Head of caudate nucleus (tissue), 42 donors: ENCODE results near the gene PRDM11.

Experiments used
- DNase-seq, 42 donors: peaks; one replicate each; pipeline versions ENCODE4 v3.0.0 to v3.0.0-alpha.2; 2020 to 2021; ENCODE audit warnings: mixed read lengths in 7 of 42
- intact Hi-C: fragments of 100-400 bp; cut with DNase I; formaldehyde crosslinking; loops from one replicate; pipeline ENCODE4 v1.15.0; 2022

Gene PRDM11

DNA sequence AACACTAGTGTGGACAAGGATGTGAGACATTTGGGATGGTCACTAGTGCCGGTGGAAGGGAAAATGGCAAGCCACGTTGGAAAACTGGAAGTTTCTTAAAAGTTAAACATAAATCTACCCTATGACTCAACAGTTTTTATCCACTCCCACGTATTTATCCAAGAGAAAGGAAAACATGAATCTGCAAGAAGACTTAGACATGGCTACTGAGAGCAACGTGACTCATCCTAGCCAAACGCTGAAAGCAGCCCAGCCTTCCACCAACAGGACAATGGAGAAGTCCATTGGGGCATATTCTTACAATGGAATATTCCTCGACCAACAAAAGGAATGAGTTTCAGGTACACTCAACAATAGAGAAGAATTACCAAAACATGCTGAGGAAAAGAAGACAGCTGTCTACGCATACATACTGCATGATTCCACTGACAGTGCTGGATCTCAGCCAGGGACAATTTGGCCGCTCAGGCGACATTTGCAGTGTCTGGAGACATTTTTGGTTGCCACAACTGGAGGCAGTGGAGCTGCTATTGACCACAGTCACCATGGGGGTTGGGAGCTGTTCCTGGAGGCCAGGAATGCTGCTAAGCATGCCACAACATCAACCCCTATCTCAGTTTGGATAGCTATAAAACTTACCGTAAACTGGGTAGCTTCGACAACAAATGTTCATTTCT, 118.5 kb downstream of the PRDM11 start:
- DNase-seq, result no peak
- intact Hi-C loops, result no loop called here

DNA sequence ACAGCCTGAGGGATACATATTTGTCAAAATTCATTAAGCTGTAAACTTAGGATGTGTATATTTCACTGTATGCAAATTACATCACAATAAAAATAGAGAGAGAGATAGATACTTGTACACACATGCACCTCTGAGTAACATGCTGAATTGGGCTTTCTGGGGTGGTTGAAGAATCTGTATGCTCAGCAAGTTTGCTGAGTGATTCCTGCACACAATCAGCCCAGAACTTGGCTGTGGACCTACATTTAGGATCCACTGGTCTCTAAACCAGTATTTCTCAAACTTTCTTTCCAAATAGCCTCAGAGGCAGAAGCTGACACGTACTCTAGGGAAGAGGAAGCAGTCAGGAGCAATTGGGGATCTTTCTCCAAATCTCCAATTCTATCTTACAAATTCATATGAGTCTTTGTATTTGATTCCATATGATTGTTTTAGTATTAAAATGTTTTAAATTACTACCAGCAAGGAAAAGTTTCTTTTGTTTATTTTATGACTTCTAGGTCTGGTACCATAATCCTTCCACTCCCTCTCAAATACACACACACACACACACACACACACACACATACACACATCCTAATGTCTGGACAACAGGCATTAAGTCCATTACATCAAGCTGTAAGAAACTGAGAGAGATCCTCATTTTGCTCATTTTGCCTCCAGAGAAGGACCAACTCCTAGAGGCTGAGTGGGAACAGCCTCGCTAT, 119.7 kb downstream of the PRDM11 start:
- intact Hi-C loops, result no loop called here
- no peak for DNase-seq

DNA sequence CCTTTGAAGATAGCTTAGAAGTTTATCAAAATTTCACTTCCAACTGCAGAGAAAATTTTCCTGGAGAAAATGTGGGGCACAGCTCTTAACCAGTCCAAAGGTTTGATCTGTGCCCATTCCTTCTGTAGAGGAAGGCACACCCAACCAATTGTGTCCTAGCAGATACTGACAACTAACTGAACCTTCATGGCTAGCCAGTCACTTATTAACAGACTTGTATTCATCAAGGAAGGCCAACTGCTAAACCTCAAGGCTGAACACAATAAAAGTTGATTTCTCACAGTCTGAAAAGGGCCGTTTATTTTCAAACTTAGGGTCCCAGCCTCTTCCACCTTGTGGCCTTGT, 120.2 kb downstream of the PRDM11 start:
- intact Hi-C loops, result no loop called here
- DNase-seq, result no peak

DNA sequence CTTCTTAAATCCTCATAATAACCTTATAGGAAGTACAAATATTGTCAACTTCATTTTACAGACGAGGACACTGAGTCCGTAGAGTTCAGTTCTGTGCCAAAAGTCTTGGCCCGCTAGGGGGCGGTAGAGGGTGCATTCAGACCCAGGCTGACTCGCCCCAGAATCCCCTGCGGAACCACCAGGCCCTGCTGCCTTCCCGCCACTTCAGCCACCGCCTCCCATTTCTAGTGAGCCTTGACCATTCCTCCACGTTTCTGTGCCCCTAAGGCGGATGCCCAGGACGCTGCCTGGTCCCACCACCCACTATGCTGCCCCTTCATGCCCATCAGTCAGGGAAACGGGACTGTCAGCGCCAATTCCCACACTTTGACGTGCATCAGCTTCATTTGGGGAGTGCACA, 120.6 kb downstream of the PRDM11 start:
- intact Hi-C loops, result no loop called here
- DNase-seq, result peak in 1 of 42 donors; percentile 25

DNA sequence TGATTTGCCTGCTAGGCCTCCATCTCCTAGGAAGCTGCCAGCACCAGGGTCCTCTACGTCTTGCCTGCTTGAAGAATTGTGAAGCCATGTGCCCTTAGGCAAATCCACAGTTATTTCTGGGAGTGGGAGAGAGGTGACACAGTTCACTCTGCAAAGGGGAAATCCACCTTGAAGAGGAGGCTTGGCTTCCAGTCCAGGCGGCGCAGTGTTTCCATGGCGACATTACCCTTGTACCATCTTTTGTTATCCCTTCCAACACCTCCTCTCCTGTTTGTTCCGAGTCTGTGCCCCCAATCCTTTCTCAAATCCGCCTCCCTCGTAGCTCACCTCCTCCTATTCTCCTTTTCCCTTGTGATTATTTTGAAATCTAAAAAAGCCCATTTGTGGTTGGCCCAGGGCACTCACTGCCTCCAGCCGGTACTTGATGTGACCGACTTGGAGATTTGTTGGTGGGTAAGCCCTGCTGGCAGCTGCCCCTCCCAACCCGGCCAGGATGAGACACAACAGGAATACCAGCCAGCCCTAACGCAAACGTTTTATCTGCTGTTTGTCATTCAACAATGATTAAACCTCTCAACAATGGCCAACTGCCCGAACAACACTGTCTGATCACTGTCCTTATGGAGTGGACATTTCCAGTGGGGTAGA, 121.3 kb downstream of the PRDM11 start:
- DNase-seq, result no peak
- intact Hi-C loops, result no loop called here

DNA sequence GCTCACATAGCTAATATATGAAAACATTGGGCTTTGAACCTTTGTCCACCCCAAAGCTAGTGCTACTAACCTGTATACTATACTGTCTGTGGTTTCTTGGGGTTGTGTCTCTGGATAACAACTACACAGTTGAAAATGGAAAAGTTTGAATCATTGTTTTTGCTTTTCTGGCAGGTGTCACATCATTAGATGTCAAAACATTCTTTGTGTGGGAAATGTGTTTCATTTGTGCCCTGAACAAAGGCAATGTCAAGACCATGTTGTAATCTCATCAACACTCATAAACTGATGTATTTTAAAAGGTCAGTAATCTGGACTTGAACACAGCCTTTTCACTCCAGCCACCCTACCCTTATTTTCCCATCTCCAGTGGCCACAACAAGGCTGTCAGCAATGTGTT, 123.2 kb downstream of the PRDM11 start:
- DNase-seq, result no peak
- intact Hi-C loops, result no loop called here

DNA sequence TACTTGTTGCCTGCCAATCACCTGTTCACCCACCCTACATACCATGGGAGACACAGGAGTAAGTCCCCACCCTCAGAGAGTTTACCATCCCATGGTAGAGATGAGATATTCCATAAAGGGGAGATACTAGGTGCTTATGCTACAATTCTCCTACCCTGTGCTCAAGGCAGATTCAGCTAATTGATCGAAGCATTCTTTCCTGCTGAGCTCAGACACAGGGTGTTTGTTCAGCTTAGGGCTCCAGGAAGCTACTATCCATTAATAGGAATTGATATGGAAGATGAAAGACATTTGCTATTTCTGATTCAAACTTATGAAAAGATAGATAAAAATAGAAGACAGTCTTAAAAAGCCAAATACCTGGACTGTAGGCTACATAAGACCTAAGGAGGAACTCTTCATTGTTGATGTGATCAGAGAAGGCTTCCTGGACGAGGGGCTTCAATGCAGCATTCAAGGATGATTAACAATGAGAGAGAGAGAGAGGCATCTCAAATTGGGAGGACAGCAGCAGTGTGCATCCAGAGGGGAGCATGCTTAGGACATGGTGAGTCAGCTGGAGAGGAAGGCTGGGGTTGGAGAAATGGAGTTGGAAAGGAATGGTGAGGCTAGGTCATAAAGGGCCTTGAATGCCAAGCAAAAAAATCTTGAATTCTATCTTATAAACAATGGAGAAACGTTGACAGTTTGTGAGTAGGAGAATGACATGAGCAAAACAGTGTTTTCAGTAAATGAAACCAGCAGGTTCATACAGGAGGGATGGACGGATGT, 124.7 kb downstream of the PRDM11 start:
- intact Hi-C loops, result no loop called here
- no peak for DNase-seq

DNA sequence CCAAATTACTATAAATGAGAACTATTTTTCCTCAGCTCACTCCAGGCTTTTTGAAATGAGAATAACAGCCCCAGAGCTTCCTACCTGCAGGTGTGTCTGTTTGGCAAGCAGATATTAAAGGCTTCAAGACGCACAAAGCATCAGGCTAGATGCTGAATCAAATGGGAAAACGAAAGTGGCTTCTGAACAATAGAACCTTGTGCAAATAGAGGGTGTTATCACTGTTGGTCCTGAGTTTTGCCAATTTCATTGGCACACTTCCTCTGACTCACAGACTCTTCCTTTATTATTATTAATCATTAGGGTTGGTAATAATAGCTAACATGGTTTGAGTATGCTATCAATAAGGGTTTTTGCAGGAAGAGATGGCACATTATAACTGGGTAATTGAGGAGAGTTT, 126.3 kb downstream of the PRDM11 start:
- intact Hi-C loops, result no loop called here
- no peak for DNase-seq

DNA sequence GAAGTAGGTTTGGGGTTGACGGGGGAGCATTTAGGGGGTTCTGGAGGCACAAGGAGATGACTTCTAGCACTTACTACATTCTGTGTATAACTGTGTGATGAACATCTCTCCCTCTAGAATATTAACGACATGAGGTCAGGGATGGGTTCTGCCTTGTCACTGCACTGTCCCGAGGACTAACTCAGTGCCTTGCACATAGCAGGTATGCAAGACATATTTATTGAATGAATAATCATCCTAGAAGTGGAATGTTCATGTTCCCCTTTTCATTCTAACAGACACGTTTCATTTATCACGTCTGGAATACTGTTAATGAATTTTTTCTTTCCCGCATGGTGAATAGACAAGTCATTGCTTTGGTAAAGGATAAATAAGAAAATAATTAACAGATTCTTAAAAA, 127.1 kb downstream of the PRDM11 start:
- no peak for DNase-seq
- intact Hi-C loops, result no loop called here

DNA sequence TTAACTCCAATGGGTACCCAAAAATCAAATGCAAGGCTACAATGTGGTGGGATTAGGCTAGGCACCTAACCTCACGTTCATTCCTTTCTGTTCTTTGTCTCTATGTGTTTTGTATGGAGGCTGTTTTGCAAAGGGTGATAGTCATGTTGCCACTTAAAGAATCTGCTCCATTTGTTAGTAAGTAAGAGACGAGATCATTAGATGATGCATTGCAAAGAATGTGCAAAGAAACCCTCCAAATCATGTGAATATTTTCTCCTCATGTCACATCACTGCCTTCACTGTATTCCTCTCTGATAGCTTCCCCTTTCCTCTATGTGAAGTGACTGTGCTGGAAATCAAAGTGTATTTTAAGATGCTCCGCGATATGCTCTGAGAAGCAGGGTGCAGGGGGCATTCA, 127.8 kb downstream of the PRDM11 start:
- DNase-seq, result no peak
- intact Hi-C loops, result no loop called here

DNA sequence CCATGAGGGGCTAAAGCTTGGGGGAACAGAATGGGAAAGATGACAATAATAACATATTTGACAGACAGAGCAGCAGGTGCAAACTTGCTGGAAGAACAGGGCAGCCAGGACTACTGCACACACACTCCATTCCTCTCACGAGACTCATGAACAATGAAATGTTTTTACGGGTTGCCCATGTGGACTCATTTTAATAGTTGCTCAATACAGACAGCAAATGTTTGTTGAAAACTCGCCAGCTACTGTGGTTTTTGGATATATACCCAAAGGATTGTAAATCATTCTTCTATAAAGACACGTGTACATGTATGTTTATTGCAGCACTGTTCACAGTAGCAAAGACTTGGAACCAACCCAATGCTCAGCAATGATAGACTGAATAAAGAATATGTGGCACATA, 129.4 kb downstream of the PRDM11 start:
- DNase-seq, result no peak
- intact Hi-C loops, result no loop called here

DNA sequence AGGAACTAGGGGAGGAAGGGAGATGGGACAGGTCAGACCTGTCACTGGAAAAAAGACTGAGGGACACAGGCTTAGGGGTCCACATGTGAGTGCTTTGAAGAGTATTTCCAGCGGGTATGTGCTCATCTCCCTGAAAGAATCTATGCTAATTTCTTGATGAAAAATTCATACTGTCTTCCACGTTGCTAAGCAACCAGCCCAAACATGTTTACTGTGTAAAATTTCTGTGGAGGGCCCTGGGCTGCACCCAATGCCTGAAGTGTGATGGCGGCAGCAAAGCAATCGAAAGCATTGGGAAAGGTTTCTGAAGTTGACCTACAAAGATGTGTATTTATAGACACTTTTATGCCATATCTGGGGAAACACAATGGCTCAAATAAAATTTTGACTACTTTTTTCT, 132.3 kb downstream of the PRDM11 start:
- peak in 20 of 42 donors; percentile 6 to 68 (median 20) for DNase-seq

DNA sequence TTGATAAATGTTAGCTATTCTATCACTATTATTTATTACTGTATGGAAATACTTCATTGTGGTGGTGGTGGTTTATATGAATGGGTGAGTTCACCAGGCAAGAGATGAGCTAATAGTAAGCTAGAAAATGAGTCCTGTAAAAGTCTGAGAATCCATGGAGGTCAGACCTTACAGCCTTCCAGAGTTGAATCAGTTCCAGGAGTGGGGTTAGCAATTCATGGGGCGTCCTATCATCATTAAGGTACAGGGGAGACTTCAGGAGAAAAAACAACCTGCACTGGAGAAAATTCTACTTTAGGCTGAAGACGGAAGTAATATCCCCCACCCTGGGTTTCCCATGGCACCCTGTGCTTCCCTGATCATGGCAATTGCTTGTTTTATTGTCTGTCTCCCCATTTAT, 133.2 kb downstream of the PRDM11 start:
- no peak for DNase-seq
- intact Hi-C loops, result no loop called here

More for the DNA sequence above, 132.3 kb downstream of the PRDM11 start:
- intact Hi-C loops, result no loop called here

DNA sequence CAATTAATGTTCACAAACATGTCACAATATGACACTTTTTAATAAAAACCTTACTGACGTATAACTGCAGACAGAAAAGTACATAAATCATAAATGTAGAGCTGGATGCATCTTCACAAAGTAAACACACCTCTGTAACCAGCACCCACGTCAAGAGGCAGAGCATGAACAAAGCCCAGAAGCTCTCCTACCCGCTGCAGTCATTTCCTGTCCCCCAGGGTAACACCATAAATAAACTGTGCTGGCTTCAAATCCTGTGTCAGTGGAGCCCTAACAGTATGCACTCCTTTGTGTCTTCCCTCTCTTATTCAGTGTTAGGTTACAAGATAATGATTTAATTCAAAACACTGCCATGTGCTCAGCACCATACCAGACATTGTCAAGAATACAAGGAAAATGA, 134.0 kb downstream of the PRDM11 start:
- intact Hi-C loops, result no loop called here
- DNase-seq, result no peak

DNA sequence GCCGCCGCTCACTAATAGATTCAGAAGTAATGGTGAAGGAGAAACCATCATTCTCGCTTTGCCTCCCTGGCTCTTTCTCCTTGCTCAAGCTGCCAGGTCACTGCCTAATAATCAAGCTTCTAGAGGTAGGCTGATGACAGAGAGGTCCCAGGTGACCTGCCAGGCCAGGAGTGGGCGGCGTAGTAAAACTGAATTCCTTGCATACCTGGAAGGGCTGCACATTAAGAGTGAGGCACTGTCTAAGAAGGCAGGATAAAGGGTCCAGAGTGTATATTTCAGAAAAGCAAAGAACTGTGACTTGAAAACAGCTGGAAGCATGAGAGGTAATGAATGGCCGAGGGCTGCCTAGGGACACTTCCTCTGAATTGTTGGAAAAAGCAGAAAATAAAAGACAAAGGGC, 135.6 kb downstream of the PRDM11 start:
- intact Hi-C loops, result no loop called here
- DNase-seq, result no peak
